Measurements from ENCODE around the gene PACRG. TPM values are rescaled to one million over a fixed set of nuclear protein-coding genes. Genes with fewer than 3 reads are reported as not detected.

Gene PACRG
- total RNA-seq, 2 experiments from 2014 or later = 0.66 to 0.81 TPM

- H3K27ac Mint-ChIP-seq = no peak overlapping the region
- CTCF ChIA-PET = no interaction called here
- no peaks in the 10 kb centered on the region for H3K27me3 Mint-ChIP-seq
- peaks cover 5% of the 10 kb centered on the region for H3K9me3 Mint-ChIP-seq
- no peak for TF ChIP-seq CTCF (IDR thresholded peaks at IDR 0.05)
- H3K27me3 ChIP-seq (ENCODE audit: control insufficient read depth in 1 of 2, insufficient read depth in 2 of 2, low read length in 2 of 2) = no peaks in the 10 kb centered on the region
- ATAC-seq (ENCODE audit: poor library complexity) = no peak
- H3K36me3 ChIP-seq (ENCODE audit: insufficient read depth, low read length) = no peaks in the 10 kb centered on the region
- no peak for DNase-seq
- intact Hi-C loops (cut with DNase I, micrococcal nuclease) = no loop called here
- H3K4me3 Mint-ChIP-seq = no peak overlapping the region
- no peak overlapping the region for H3K27ac ChIP-seq (ENCODE audit: low read depth in 1 of 2, low read length in 2 of 2)
- H3K4me3 ChIP-seq (ENCODE audit: low read length) = no peak overlapping the region
- H3K9me3 ChIP-seq (ENCODE audit: control insufficient read depth in 1 of 2, insufficient read depth in 1 of 2, low read length in 2 of 2) = peaks cover 3 to 11% of the 10 kb centered on the region in 2 experiments
- POLR2A ChIA-PET = no interaction called here
- no peaks in the 10 kb centered on the region for H3K4me1 Mint-ChIP-seq (ENCODE audit: low read depth)
- H3K36me3 Mint-ChIP-seq (ENCODE audit: low read depth) = no peaks in the 10 kb centered on the region
- no peaks in the 10 kb centered on the region for H3K4me1 ChIP-seq (ENCODE audit: insufficient read depth, low read length)
Observed at GRCh38 chr6:163030980-163031379, 303.2 kb downstream of the PACRG start.

GRCh38 chr6:163031931-163032330 lies 304.2 kb downstream of the PACRG start:
- Mint-ChIP-seq H3K36me3 (ENCODE audit: low read depth) (no peaks in the 10 kb centered on the region), H3K27ac (no peak overlapping the region), H3K4me1 (ENCODE audit: low read depth) (no peaks in the 10 kb centered on the region), H3K4me3 (no peak overlapping the region), H3K9me3 (peaks cover 5% of the 10 kb centered on the region), H3K27me3 (no peaks in the 10 kb centered on the region)
- Histone ChIP-seq H3K36me3 (ENCODE audit: insufficient read depth, low read length) (no peaks in the 10 kb centered on the region), H3K27me3 (ENCODE audit: control insufficient read depth in 1 of 2, insufficient read depth in 2 of 2, low read length in 2 of 2) (no peaks in the 10 kb centered on the region), H3K9me3 (ENCODE audit: control insufficient read depth in 1 of 2, insufficient read depth in 1 of 2, low read length in 2 of 2) (peaks cover 3 to 11% of the 10 kb centered on the region in 2 experiments), H3K4me1 (ENCODE audit: insufficient read depth, low read length) (no peaks in the 10 kb centered on the region), H3K4me3 (ENCODE audit: low read length) (no peak overlapping the region), H3K27ac (ENCODE audit: low read depth in 1 of 2, low read length in 2 of 2) (no peak overlapping the region)
- no peak for DNase-seq
- TF ChIP-seq CTCF (IDR thresholded peaks at IDR 0.05) = no peak
- ChIA-PET POLR2A (no interaction called here), CTCF (no interaction called here)
- ATAC-seq (ENCODE audit: poor library complexity) = no peak
- intact Hi-C loops (cut with DNase I, micrococcal nuclease) = no loop called here

GRCh38 chr6:163036160-163036645 lies 308.4 kb downstream of the PACRG start:
- Histone ChIP-seq H3K27ac (ENCODE audit: low read depth in 1 of 2, low read length in 2 of 2) (no peak overlapping the region), H3K4me1 (ENCODE audit: insufficient read depth, low read length) (no peaks in the 10 kb centered on the region), H3K27me3 (ENCODE audit: control insufficient read depth in 1 of 2, insufficient read depth in 2 of 2, low read length in 2 of 2) (no peaks in the 10 kb centered on the region), H3K9me3 (ENCODE audit: control insufficient read depth in 1 of 2, insufficient read depth in 1 of 2, low read length in 2 of 2) (peaks cover 5 to 12% of the 10 kb centered on the region in 2 experiments), H3K36me3 (ENCODE audit: insufficient read depth, low read length) (no peaks in the 10 kb centered on the region), H3K4me3 (ENCODE audit: low read length) (no peak overlapping the region)
- Mint-ChIP-seq H3K27ac (no peak overlapping the region), H3K4me1 (ENCODE audit: low read depth) (no peaks in the 10 kb centered on the region), H3K9me3 (peaks cover 15% of the 10 kb centered on the region), H3K36me3 (ENCODE audit: low read depth) (no peaks in the 10 kb centered on the region), H3K4me3 (no peak overlapping the region), H3K27me3 (no peaks in the 10 kb centered on the region)
- no peak for ATAC-seq (ENCODE audit: poor library complexity)
- intact Hi-C loops (cut with DNase I, micrococcal nuclease) = no loop called here
- TF ChIP-seq CTCF (IDR thresholded peaks at IDR 0.05) = no peak
- no peak for DNase-seq
- ChIA-PET POLR2A (no interaction called here), CTCF (interaction anchor here (0.6 kb wide), 1 partner anchor 9 kb away, joined by 3 read pairs; no protein-coding TSS in a partner anchor)
